B cell (primary cell): ENCODE results near the gene SGCD.

ENCODE experiments used
- EZH2 ChIP-seq: IDR thresholded peaks from 2 replicates; pipeline ENCODE4 v1.6.1; 2012; ENCODE audit warnings: borderline replicate concordance, low read depth, mild to moderate bottlenecking, moderate library complexity, low read length; ENCODE audit not compliant: insufficient read depth, poor library complexity, severe bottlenecking
- TF ChIP-seq, protein P1 (sequence below): fragments of 200-600 bp; IDR thresholded peaks from one replicate; pipeline ENCODE4 v1.8.0; 2022; ENCODE audit warnings: antibody characterized with exemption, mild to moderate bottlenecking

DNA sequence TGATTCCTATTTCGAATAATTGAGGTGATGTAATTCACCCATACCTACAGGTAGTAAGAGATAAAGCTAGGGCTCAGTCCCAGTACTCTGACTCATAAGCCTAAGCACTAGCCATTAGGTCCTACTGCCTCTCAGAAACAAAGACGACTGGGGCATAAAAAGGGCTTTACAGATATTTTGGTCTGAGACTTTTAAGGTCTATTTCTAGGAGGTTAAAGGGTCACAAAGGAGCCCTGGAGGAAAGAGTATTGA is 69.8 kb downstream of the SGCD start:
- TF ChIP-seq, protein P1, sequence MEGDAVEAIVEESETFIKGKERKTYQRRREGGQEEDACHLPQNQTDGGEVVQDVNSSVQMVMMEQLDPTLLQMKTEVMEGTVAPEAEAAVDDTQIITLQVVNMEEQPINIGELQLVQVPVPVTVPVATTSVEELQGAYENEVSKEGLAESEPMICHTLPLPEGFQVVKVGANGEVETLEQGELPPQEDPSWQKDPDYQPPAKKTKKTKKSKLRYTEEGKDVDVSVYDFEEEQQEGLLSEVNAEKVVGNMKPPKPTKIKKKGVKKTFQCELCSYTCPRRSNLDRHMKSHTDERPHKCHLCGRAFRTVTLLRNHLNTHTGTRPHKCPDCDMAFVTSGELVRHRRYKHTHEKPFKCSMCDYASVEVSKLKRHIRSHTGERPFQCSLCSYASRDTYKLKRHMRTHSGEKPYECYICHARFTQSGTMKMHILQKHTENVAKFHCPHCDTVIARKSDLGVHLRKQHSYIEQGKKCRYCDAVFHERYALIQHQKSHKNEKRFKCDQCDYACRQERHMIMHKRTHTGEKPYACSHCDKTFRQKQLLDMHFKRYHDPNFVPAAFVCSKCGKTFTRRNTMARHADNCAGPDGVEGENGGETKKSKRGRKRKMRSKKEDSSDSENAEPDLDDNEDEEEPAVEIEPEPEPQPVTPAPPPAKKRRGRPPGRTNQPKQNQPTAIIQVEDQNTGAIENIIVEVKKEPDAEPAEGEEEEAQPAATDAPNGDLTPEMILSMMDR, result no peak
- no peak for TF ChIP-seq EZH2
